Testis (tissue), 2 donors: ENCODE results near the gene TXLNA.

Experiments
- CTCF ChIP-seq, 3 experiments: fragments of 450-650 bp in 2 of 3; fragments of 200-600 bp in 1 of 3; sonication (generic) in 1 of 3; IDR thresholded peaks; one replicate each; pipeline ENCODE4 v1.5.1; 2016 to 2019; ENCODE audit warnings: antibody characterized with exemption in 3 of 3, mild to moderate bottlenecking in 2 of 3, moderate library complexity in 1 of 3
- POLR2A ChIP-seq: fragments of 450-650 bp; IDR thresholded peaks from one replicate; pipeline ENCODE4 v1.6.1; 2017; ENCODE audit warnings: antibody characterized with exemption, mild to moderate bottlenecking, moderate library complexity

GRCh38 chr1:32138965-32139364 lies 40.5 kb upstream of the TXLNA start:
- TF ChIP-seq CTCF (IDR thresholded peaks at IDR 0.05) (no peak), POLR2A (no peak)
